Naive B cell (primary cell): Measurements from ENCODE around the gene BRD1. TPM values are rescaled to one million over a fixed set of nuclear protein-coding genes. Genes with fewer than 3 reads are reported as not detected.
A peak's percentile ranks its signal among the peaks of the same experiment; 100 is the strongest.

Source experiments
- ATAC-seq, 2 donors: fragments of 150-1000 bp; cut with Tn5 transposase; 2 replicates each; pipeline ENCODE4 v1.10.0; 2021; ENCODE audit warnings: low read depth in 2 of 2, mild to moderate bottlenecking in 2 of 2, moderate library complexity in 2 of 2
- DNase-seq: peaks from one replicate; pipeline ENCODE4 v3.0.0; 2022
- H3K27ac Mint-ChIP-seq, 6 donors: one replicate each; pipeline ENCODE4 v1.8.0; 2020 to 2022; ENCODE audit warnings: mild to moderate bottlenecking in 6 of 6, mixed read lengths in 6 of 6, moderate library complexity in 5 of 6, inconsistent platforms in 2 of 6
- H3K27me3 Mint-ChIP-seq, 3 donors: one replicate each; pipeline ENCODE4 v1.8.0; 2021 to 2022; ENCODE audit warnings: mixed read lengths in 3 of 3, mild to moderate bottlenecking in 1 of 3
- H3K36me3 Mint-ChIP-seq, 2 donors: one replicate each; pipeline ENCODE4 v1.8.0; 2020 to 2022; ENCODE audit warnings: mixed read lengths in 2 of 2, inconsistent platforms in 1 of 2, mild to moderate bottlenecking in 1 of 2
- H3K4me1 Mint-ChIP-seq, 3 donors: one replicate each; pipeline ENCODE4 v1.8.0; 2020 to 2022; ENCODE audit warnings: mixed read lengths in 3 of 3, inconsistent platforms in 1 of 3, mild to moderate bottlenecking in 1 of 3, moderate library complexity in 1 of 3
- H3K4me3 Mint-ChIP-seq, 8 donors: one replicate each; pipeline ENCODE4 v1.8.0; 2020 to 2022; ENCODE audit warnings: mild to moderate bottlenecking in 8 of 8, mixed read lengths in 8 of 8, moderate library complexity in 8 of 8, inconsistent platforms in 2 of 8
- H3K9me3 Mint-ChIP-seq, 7 donors: one replicate each; pipeline ENCODE4 v1.8.0; 2020 to 2022; ENCODE audit warnings: mixed read lengths in 7 of 7, mild to moderate bottlenecking in 5 of 7, inconsistent platforms in 2 of 7, moderate library complexity in 1 of 7
- polyA plus RNA-seq, 6 donors: library from polyadenylated mRNA; unstranded; fragments of 300-500 nt; fragmentation: Illumina TruSeq; gene quantifications; one replicate each; pipeline ENCODE4 v1.2.3, GENCODE V29; 2021; ENCODE audit warnings: low read depth in 6 of 6

Gene BRD1
- polyA plus RNA-seq, 6 donors from 2014 or later = 0.23 to 3.0 (median 1.8) TPM

- peaks cover 0 to 20% (median 8%) of the 10 kb centered on the region in 3 donors for H3K4me1 Mint-ChIP-seq
- no peaks in the 10 kb centered on the region for H3K27me3 Mint-ChIP-seq
- ATAC-seq (no peak), DNase-seq (no peak)
- no peaks in the 10 kb centered on the region for H3K9me3 Mint-ChIP-seq
- peaks cover 8 to 11% of the 10 kb centered on the region in 2 donors for H3K36me3 Mint-ChIP-seq
- no peak overlapping the region for H3K4me3 Mint-ChIP-seq
- peak overlapping the region in 1 of 6 donors; percentile 16 for H3K27ac Mint-ChIP-seq
Measured at GRCh38 chr22:49775867-49776511, 51.7 kb downstream of the BRD1 start.

GRCh38 chr22:49775191-49775866 is 52.3 kb downstream of the BRD1 start:
- H3K4me3 Mint-ChIP-seq = no peak overlapping the region
- peaks cover 0 to 20% (median 8%) of the 10 kb centered on the region in 3 donors for H3K4me1 Mint-ChIP-seq
- no peaks in the 10 kb centered on the region for H3K27me3 Mint-ChIP-seq
- peaks cover 8 to 11% of the 10 kb centered on the region in 2 donors for H3K36me3 Mint-ChIP-seq
- H3K27ac Mint-ChIP-seq = peak overlapping the region in 1 of 6 donors; percentile 34
- DNase-seq = no peak
- ATAC-seq = no peak
- no peaks in the 10 kb centered on the region for H3K9me3 Mint-ChIP-seq

- H3K27ac Mint-ChIP-seq = no peak overlapping the region
- H3K4me3 Mint-ChIP-seq = no peak overlapping the region
- H3K27me3 Mint-ChIP-seq = no peaks in the 10 kb centered on the region
- DNase-seq (no peak), ATAC-seq (no peak)
- H3K4me1 Mint-ChIP-seq = peaks cover 0 to 20% (median 8%) of the 10 kb centered on the region in 3 donors
- peaks cover 8 to 11% of the 10 kb centered on the region in 2 donors for H3K36me3 Mint-ChIP-seq
- no peaks in the 10 kb centered on the region for H3K9me3 Mint-ChIP-seq
Measured at GRCh38 chr22:49774499-49775151, 53.0 kb downstream of the BRD1 start.

GRCh38 chr22:49774046-49774445 is 53.6 kb downstream of the BRD1 start:
- no peak overlapping the region for H3K4me3 Mint-ChIP-seq
- no peak for ATAC-seq
- no peak for DNase-seq
- peaks cover 0 to 20% (median 8%) of the 10 kb centered on the region in 3 donors for H3K4me1 Mint-ChIP-seq
- H3K9me3 Mint-ChIP-seq = no peaks in the 10 kb centered on the region
- H3K36me3 Mint-ChIP-seq = peaks cover 8 to 11% of the 10 kb centered on the region in 2 donors
- H3K27ac Mint-ChIP-seq = no peak overlapping the region
- H3K27me3 Mint-ChIP-seq = no peaks in the 10 kb centered on the region

- no peak overlapping the region for H3K27ac Mint-ChIP-seq
- DNase-seq (no peak), ATAC-seq (no peak)
- H3K36me3 Mint-ChIP-seq = peaks cover 8 to 11% of the 10 kb centered on the region in 2 donors
- H3K4me3 Mint-ChIP-seq = no peak overlapping the region
- H3K9me3 Mint-ChIP-seq = no peaks in the 10 kb centered on the region
- peaks cover 0 to 20% (median 8%) of the 10 kb centered on the region in 3 donors for H3K4me1 Mint-ChIP-seq
- no peaks in the 10 kb centered on the region for H3K27me3 Mint-ChIP-seq
Measured at GRCh38 chr22:49773531-49773930, 54.1 kb downstream of the BRD1 start.

GRCh38 chr22:49772692-49773091 is 55.0 kb downstream of the BRD1 start:
- Mint-ChIP-seq H3K9me3 (no peaks in the 10 kb centered on the region), H3K27me3 (no peaks in the 10 kb centered on the region), H3K4me3 (peak overlapping the region in 2 of 8 donors; percentile 15 to 72), H3K36me3 (peaks cover 8 to 11% of the 10 kb centered on the region in 2 donors), H3K27ac (peak overlapping the region in 3 of 6 donors; percentile 34 to 80 (median 39)), H3K4me1 (peaks cover 0 to 20% (median 8%) of the 10 kb centered on the region in 3 donors)
- DNase-seq (peak; percentile 23), ATAC-seq (peak; percentile 25 to 36)

GRCh38 chr22:49771266-49772065 is 56.2 kb downstream of the BRD1 start:
- no peak for ATAC-seq
- Mint-ChIP-seq H3K4me1 (peaks cover 0 to 20% (median 8%) of the 10 kb centered on the region in 3 donors), H3K4me3 (peak overlapping the region in 1 of 8 donors; percentile 56), H3K27ac (peak overlapping the region in 1 of 6 donors; percentile 54), H3K9me3 (peaks cover 3 to 11% (median 10%) of the 10 kb centered on the region in 7 donors), H3K36me3 (peaks cover 8 to 23% of the 10 kb centered on the region in 2 donors), H3K27me3 (no peaks in the 10 kb centered on the region)
- DNase-seq = no peak

GRCh38 chr22:49770547-49771265 is 57.0 kb downstream of the BRD1 start:
- peak overlapping the region in 1 of 8 donors; percentile 56 for H3K4me3 Mint-ChIP-seq
- ATAC-seq (no peak), DNase-seq (no peak)
- H3K36me3 Mint-ChIP-seq = peaks cover 8 to 27% of the 10 kb centered on the region in 2 donors
- peaks cover 5 to 14% (median 12%) of the 10 kb centered on the region in 7 donors for H3K9me3 Mint-ChIP-seq
- peak overlapping the region in 2 of 6 donors; percentile 47 to 54 for H3K27ac Mint-ChIP-seq
- H3K4me1 Mint-ChIP-seq = peaks cover 0 to 20% (median 8%) of the 10 kb centered on the region in 3 donors
- H3K27me3 Mint-ChIP-seq = no peaks in the 10 kb centered on the region

- peaks cover 8 to 24% of the 10 kb centered on the region in 2 donors for H3K36me3 Mint-ChIP-seq
- ATAC-seq (no peak), DNase-seq (no peak)
- H3K27ac Mint-ChIP-seq = no peak overlapping the region
- no peaks in the 10 kb centered on the region for H3K27me3 Mint-ChIP-seq
- H3K4me3 Mint-ChIP-seq = no peak overlapping the region
- peaks cover 5 to 14% (median 12%) of the 10 kb centered on the region in 7 donors for H3K9me3 Mint-ChIP-seq
- H3K4me1 Mint-ChIP-seq = peaks cover 0 to 20% (median 8%) of the 10 kb centered on the region in 3 donors
Measured at GRCh38 chr22:49769691-49770546, 57.8 kb downstream of the BRD1 start.

GRCh38 chr22:49768951-49769690 is 58.6 kb downstream of the BRD1 start:
- DNase-seq (no peak), ATAC-seq (no peak)
- Mint-ChIP-seq H3K9me3 (peaks cover 5 to 14% (median 12%) of the 10 kb centered on the region in 7 donors), H3K27ac (peak overlapping the region in 2 of 6 donors; percentile 47 to 77), H3K27me3 (no peaks in the 10 kb centered on the region), H3K36me3 (peaks cover 8 to 16% of the 10 kb centered on the region in 2 donors), H3K4me3 (no peak overlapping the region), H3K4me1 (peaks cover 0 to 20% (median 8%) of the 10 kb centered on the region in 3 donors)
